HG02840 (cell line): ENCODE data around the gene SOAT1.

ENCODE experiments used
- ATAC-seq: cut with Tn5 transposase; IDR thresholded peaks from one replicate; pipeline ENCODE4 v1.9.1; 2021; ENCODE audit warnings: mild to moderate bottlenecking, moderate library complexity, moderate number of reproducible peaks; ENCODE audit not compliant: unreplicated experiment, low FRiP score

Gene SOAT1

DNA sequence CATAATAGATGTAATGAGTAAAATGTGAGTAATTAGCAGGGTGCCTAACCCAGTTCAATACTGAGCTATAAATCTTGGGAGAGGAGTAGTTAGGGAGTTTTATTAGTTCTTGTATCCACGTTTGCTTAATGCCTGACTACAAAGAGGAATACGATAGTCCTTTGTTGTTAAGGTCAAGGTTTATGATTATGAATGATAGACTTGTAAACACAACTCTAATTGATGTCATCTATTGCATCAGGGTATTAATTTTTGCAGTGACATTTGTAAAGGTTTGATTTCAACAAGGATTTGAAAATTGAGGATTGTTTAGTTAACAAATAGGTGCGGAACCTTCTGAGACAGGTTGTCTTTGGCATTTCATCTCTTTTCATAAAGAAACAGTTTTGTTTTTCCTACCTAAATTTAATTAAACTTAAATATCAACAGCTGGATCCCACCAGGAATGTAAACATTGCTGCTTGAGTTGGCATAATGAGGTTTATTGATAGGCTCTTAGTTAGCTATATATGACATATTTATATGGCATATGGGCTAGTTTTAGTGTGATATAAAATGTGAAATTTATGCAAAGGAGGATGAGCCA is 9.7 kb downstream of the SOAT1 start:
- ATAC-seq, result no peak

- ATAC-seq, result no peak
Observed at GRCh38 chr1:179305450-179305849, 11.9 kb downstream of the SOAT1 start.

GRCh38 chr1:179310291-179310690 is 16.7 kb downstream of the SOAT1 start:
- no peak for ATAC-seq

DNA sequence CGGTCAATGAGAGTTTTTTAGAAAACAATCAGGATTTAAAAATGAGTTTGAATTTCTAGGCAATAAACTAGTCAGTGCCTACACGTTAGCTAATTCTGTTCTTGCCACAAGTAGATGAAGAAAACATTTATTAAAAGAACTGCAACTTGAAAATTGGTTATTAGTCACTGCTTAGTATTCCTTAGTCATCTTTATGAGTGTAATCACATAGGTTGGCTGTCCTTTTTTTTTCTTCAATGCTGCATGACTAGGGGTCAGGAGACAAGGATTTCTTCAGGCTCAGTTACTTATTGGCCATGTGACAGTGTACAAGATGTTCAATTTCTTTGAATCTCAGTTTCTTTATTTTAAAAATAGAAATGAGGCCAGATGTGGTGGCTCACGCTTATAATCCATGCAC is 17.1 kb downstream of the SOAT1 start:
- no peak for ATAC-seq

DNA sequence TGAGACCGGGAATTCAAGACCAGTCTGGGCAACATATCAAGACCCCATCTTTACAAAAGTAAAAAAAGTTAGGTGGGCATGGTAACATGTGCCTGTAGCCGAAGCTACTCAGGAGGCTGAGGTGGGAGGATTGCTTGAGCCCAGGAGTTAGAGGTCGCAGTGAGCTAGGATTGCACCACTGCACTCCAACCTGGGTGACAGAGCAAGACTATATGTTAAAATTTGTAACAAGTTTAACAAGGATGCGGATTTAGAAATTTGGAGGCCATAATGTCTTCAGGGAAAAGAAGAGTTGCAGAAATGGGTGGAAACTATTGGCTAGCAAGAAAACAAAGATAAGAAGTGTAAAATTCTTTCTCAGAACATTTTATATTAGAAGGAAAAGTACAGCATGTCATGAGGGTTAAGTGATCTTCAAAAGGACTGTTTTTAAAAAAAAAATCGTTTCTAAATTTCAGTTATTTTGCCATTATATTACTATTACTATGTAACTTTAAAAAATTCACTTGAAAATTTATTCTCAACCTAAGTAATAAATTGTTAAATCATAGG is 17.6 kb downstream of the SOAT1 start:
- no peak for ATAC-seq

- no peak for ATAC-seq
Observed at GRCh38 chr1:179313004-179313403, 19.4 kb downstream of the SOAT1 start.

- no peak for ATAC-seq
Observed at GRCh38 chr1:179314928-179315327, 21.3 kb downstream of the SOAT1 start.

- no peak for ATAC-seq
Observed at GRCh38 chr1:179318491-179318890, 24.9 kb downstream of the SOAT1 start.

DNA sequence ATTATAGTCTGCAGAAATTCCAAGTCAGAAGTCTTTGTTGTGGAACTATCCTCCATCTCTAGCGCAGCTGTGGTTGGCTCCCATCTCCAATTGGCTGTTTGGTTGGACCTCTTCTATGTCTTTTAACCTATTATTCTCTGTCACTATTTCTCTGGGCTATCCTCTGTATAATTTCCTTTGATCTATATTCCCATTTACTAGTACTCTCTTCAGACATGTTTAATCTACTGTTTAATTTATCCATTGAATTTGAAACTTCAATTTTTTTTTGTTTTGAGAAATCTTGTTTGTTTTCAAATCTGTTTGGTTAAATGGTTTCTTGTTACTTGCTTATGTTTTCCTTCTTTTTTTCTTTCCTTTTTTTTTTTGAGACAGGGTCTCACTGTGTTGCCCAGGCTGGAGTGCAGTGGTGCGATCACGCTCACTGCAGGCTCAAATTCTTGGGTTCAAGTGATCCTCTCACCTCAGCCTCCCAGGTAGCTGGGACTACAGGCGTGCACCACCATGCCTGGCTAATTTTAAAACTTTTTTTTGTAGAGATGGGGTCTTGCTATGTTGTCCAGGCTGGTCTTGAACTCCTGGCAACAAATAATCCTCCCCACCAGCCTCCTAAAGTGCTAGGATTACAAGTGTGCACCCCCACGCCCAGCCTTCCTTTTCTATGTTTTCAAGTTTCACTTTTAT is 28.1 kb downstream of the SOAT1 start:
- no peak for ATAC-seq

DNA sequence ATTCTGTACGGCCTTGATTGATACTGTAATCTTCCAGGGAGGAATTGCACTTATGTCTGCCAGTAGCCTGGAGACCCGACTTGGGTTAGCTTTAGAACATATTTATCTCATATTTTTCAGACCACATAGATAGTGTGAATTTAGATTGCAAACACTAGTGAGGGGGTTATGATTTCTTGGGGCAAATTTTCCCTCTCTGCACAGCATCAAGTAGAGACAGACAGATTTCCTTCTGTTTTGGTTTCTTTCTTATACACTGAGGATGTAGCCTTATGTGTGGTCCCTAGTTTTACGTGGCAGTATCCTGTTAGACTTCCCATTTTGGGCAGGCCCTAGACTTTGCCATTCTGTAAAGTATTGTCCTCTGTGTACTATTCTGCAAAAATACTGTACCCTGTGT is 29.0 kb downstream of the SOAT1 start:
- no peak for ATAC-seq

GRCh38 chr1:179323436-179323835 is 29.8 kb downstream of the SOAT1 start:
- no peak for ATAC-seq

DNA sequence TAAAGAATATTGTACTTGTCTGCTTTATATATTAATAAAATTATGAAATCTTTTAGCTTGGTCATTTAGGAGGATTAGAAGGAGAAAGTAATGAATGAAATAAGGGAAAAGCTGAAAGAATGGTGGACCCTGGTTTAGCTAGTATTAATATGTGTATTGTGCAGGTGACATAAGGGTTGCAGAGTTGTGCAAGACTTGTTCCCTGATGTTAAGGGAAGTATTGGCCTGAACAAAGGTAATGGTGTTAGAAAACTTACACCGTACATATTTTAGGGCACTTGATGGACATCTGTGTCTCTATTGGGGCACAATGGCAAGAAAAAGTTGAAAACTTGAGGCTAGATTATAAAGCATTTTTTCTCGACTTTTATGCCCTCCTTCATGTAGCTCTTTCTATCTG is 32.2 kb downstream of the SOAT1 start:
- ATAC-seq, result no peak

DNA sequence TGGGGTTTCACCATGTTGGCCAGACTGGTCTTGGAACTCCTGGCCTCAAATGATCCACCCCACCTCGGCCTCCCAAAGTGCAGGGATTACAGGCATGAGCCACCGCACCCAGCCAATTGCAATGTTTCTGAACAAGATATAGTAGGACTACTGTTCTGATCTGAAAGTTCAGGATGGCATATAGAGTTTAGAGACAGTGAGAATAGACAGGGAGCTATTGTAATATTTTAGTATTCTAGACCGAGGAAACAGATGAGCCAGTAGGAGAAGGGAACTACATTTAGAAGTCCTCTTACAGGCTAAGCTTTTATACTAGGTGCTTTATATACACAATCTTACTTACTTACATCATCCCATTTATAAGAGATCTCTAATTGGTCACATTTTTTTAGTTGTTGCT is 33.1 kb downstream of the SOAT1 start:
- ATAC-seq, result no peak

DNA sequence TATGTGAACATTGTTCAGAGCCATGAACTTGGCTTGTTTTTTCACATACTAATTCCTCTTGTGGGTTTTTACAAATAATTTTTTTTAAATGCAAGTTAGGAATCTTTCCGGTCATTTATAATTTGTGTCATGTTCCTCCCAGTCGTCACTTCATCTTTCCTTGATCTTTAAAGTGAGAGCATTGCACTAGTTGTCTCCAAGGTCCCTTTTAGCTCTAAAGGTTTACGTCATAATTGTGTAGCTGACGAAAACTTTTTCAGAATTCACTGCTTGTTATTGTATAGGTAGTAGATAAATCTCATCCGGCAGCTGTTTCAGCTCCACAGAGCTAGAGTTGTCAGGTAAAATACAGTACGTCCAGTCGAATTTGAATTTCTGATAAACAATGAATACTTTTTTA is 33.6 kb downstream of the SOAT1 start:
- ATAC-seq, result no peak

GRCh38 chr1:179327679-179328078 is 34.1 kb downstream of the SOAT1 start:
- no peak for ATAC-seq

GRCh38 chr1:179329862-179330261 is 36.3 kb downstream of the SOAT1 start:
- no peak for ATAC-seq

GRCh38 chr1:179334440-179334839 is 40.8 kb downstream of the SOAT1 start:
- no peak for ATAC-seq

DNA sequence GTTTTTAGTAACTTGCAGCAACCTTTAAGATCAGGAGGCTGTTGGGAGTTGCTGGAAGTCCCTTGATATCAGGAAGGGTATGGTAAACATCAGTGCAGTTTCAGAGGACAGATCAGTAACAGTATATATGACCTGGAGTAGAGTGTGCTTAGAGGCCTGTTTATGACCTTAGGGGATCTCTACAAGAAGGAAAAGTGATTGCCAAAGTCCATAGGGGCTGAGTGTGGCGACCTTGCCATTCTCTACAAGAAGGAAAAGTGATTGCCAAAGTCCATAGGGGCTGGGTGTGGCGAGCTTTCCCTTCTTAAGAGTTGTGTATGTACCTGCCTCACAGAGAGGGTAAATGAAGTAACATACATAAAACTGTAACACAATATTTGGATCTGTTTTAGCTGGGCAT is 43.7 kb downstream of the SOAT1 start:
- ATAC-seq, result no peak

GRCh38 chr1:179337942-179338560 is 44.5 kb downstream of the SOAT1 start:
- no peak for ATAC-seq

- ATAC-seq, result no peak
Observed at GRCh38 chr1:179340918-179341317, 47.3 kb downstream of the SOAT1 start.

DNA sequence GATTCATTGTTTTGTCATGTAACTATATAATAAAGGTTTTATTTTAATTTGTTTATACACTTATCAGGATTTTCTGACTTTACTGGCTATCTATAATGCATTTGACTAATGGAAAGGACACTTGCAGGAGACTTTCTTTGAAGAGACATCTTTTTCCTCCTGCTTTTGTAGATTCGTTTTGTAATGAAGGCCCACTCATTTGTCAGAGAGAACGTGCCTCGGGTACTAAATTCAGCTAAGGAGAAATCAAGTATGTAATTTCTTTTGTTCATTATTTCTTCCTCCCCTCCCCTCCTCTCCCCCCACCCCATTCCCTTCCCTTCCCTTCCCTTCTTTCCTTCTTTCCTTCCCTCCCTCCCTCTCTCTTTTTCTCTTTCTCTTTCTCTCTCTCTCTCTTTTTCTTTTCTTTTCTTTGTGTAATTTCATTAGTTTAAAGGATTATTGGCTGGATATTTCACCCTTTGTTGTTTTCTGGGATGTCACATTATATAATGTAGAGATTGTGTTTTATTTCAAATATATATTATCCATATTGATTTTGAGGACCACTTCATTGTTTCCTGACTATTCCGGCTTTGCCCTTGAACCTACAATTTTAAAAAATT is 48.4 kb downstream of the SOAT1 start:
- no peak for ATAC-seq
